ENCODE results near the gene VAV3. TPM values are rescaled to one million over a fixed set of nuclear protein-coding genes. Genes with fewer than 3 reads are reported as not detected.

VAV3 gene
- total and polyA plus RNA-seq, 9 of the 15 experiments (the other 6 are each of a cell fraction or from before 2014, with no cell fraction given) = not detected

- Histone ChIP-seq H3K79me2 (ENCODE audit: control insufficient read depth, insufficient read depth, low read length) (no peaks in the 10 kb centered on the region), H2AFZ (ENCODE audit: low read depth, low read length) (no peak overlapping the region), H3K9me3 (replicated peaks; ENCODE audit: control insufficient read depth, insufficient read depth, low read depth, low read length) (no peaks in the 10 kb centered on the region), H3K4me1 (replicated peaks in 1 of 2; ENCODE audit: control insufficient read depth in 2 of 2, insufficient read depth in 2 of 2, low read length in 2 of 2) (peaks cover 0 to 5% of the 10 kb centered on the region in 2 experiments; a peak in 2 of 5 replicates), H3K4me3 (no peak overlapping the region), H3K27me3 (ENCODE audit: control insufficient read depth in 2 of 2, insufficient read depth in 2 of 2, low read length in 2 of 2) (no peaks in the 10 kb centered on the region; a peak in 1 of 5 replicates), H3K9ac (ENCODE audit: insufficient read depth in 1 of 2, low read depth in 2 of 2, low read length in 2 of 2) (no peak overlapping the region), H3K4me2 (ENCODE audit: insufficient read depth, low read length) (no peak overlapping the region), H3K36me3 (ENCODE audit: control insufficient read depth, insufficient read depth, low read length) (no peaks in the 10 kb centered on the region), H4K20me1 (replicated peaks; ENCODE audit: control insufficient read depth, insufficient read depth, low read length) (no peaks in the 10 kb centered on the region), H3K9me1 (ENCODE audit: control insufficient read depth, insufficient read depth, low read length) (no peaks in the 10 kb centered on the region), H3K27ac (ENCODE audit: extremely low read depth, low read depth, low read length) (no peak overlapping the region)
- intact Hi-C loops (cut with micrococcal nuclease) (no loop called here), in situ Hi-C loops (cut with MboI) (no loop called here)
- ChIA-PET POLR2A (no interaction called here), CTCF (ENCODE audit: low intra/inter-chr PET ratio) (no interaction called here)
- DNase-seq (ENCODE audit: extremely low read depth in 1 of 4, low spot score in 3 of 4) (no peak), ATAC-seq (no peak), FAIRE-seq (no peak)
- BruUV-seq (replicated peaks) = no TSS peak
- TF ChIP-seq ZNF174 (CRISPR knock-in tag; IDR thresholded peaks at IDR 0.05) (no peak), TFAP4 (CRISPR knock-in tag; IDR thresholded peaks at IDR 0.05; ENCODE audit: borderline replicate concordance) (no peak), ZEB2 (IDR thresholded peaks at IDR 0.05) (no peak), ARID4B (CRISPR knock-in tag; IDR thresholded peaks at IDR 0.05) (no peak), RBFOX2 (IDR thresholded peaks at IDR 0.05; ENCODE audit: low read depth, low read length) (no peak), DMBX1 (CRISPR knock-in tag; IDR thresholded peaks at IDR 0.05; ENCODE audit: borderline replicate concordance) (no peak), KHSRP (IDR thresholded peaks at IDR 0.05) (no peak), ZNF143 (CRISPR knock-in tag; IDR thresholded peaks at IDR 0.05) (no peak), NELFE (IDR thresholded peaks at IDR 0.05; ENCODE audit: insufficient read depth, insufficient read length) (no peak), RB1 (IDR thresholded peaks at IDR 0.05; ENCODE audit: low read depth) (no peak), ATF3 (IDR thresholded peaks at IDR 0.05) (no peak), ATF3 (CRISPR knock-in tag; conservative IDR thresholded peaks at IDR 0.05) (no peak), ATF4 (CRISPR knock-in tag; IDR thresholded peaks at IDR 0.05) (no peak)
Measured at GRCh38 chr1:108012553-108012952, 47.6 kb upstream of the VAV3 start.
